ENCODE data around the gene CAPZA2.

- TF ChIP-seq CTCF (IDR thresholded peaks at IDR 0.05 in 2 of 3, conservative IDR thresholded peaks at IDR 0.05 in 1 of 3; ENCODE audit: control insufficient read depth in 2 of 3, extremely low read depth in 1 of 3, insufficient read depth in 1 of 3, low read depth in 3 of 3, low read length in 3 of 3) (no peak), SRF (IDR thresholded peaks at IDR 0.05; ENCODE audit: low read depth in 2 of 2, low read length in 2 of 2) (no peak), FOXK2 (IDR thresholded peaks at IDR 0.05) (no peak), MXI1 (IDR thresholded peaks at IDR 0.05; ENCODE audit: low read depth, low read length) (no peak), POLR2A (IDR thresholded peaks at IDR 0.05; ENCODE audit: low read depth, low read length) (no peak)
These were observed 105.0 kb downstream of the CAPZA2 start for GRCh38 chr7:116967254-116967922.

Data from GM12878 (cell line).